NCI-H2081 treated with DMSO at 0.1 percent for 48 hours (cell line): ENCODE measurements around the gene GP9.
A peak's percentile ranks its signal among the peaks of the same experiment; 100 is the strongest.

Experiments
- DNase-seq: peaks from one replicate; lab custom pipeline; 2025; lab: John Stamatoyannopoulos, UW

Gene GP9

DNA sequence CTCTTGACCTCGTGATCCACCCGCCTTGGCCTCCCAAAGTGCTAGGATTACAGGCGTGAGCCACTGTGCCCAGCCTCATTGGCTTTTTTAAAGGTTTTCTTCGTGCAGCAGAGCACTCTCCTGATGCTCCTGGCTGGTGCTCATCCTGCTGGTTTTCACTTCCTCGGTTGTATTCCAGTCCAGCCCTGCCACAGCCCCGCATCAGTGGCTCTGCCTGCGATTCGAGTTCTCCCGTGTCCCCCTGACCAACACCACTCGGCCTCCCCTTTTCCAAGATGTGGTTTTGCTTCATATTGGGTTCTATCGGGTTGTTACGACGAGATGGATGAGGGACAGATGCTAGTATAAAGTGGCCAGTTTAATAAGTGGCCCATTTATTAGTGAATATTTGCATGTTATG lies 31.7 kb upstream of the GP9 start:
- no peak for DNase-seq

- no peak for DNase-seq
Measured at GRCh38 chr3:129030611-129031010, 30.0 kb upstream of the GP9 start.

- DNase-seq = no peak
Measured at GRCh38 chr3:129031476-129032215, 28.9 kb upstream of the GP9 start.

DNA sequence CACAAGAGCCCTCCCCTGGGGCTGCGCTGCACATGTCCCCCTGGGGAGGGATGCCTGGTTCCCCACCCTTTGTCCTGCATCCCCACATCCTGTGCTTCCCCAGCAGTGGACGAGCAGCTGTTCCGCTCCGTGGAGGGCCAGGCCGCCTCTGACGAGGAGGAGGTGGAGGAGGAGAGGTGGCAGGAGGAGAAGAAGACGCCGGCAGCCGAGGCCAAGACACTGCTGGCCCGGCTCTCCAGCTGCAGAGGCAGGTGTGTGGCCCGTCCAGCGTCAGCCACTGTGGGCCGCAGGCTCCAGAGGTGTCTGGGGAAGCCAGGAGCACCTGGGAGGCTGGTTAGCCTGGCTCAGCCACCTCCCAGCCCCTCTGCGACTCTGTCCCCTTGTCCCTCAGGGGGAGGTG lies 27.9 kb upstream of the GP9 start:
- DNase-seq = no peak

DNA sequence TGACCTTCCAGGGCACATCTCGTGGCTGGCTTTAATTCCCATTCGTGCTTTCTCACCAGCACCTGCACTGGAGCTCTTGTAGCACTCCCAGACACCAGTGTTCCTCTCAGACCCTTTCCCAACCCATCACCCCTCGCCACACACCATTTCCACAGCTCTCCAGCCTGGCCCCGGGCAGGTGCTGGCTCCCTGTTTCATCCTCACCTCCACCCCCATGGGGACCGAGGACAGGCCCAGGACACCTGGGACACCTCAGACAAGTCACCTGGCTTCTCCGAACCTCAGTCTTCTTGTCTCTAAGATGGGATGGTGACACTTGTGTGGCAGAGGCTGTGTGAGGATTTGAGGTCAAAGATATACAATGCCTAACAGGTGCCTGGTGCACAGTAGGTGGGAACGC lies 27.4 kb upstream of the GP9 start:
- no peak for DNase-seq

DNA sequence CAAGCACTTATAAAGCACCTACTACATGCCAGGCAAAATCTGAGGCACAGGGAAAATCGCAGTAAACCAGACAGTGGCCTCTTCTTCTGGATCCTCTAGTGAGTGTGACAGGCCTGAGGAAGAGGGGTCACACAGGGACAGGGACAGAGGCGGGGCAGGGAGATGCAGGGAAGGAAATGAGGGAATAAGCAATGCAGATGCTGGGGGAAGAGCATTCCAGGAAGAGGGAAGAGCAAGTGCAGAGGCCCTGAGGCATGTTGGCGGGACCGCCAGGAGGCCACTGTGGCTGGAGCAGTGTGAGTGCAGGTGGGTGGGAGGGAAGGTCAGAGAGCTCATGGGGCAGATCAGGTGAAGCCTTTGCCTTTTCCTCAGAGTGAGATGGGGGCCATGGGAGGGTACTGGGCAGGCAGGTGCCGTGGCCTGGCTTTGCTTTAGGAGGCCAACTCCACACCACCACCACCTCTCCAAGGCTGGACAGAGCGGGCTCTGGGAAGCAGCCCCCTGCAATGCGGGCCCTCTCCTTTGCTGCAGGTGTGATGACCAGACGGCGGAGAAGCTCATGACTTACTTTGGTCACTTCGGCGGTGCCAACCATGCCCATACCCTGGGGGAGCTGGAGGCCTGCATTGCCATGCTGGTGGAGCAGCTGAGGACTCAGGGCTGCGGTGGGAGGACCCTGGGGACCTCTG lies 26.8 kb upstream of the GP9 start:
- DNase-seq = no peak

GRCh38 chr3:129034642-129035041 lies 25.9 kb upstream of the GP9 start:
- no peak for DNase-seq

DNA sequence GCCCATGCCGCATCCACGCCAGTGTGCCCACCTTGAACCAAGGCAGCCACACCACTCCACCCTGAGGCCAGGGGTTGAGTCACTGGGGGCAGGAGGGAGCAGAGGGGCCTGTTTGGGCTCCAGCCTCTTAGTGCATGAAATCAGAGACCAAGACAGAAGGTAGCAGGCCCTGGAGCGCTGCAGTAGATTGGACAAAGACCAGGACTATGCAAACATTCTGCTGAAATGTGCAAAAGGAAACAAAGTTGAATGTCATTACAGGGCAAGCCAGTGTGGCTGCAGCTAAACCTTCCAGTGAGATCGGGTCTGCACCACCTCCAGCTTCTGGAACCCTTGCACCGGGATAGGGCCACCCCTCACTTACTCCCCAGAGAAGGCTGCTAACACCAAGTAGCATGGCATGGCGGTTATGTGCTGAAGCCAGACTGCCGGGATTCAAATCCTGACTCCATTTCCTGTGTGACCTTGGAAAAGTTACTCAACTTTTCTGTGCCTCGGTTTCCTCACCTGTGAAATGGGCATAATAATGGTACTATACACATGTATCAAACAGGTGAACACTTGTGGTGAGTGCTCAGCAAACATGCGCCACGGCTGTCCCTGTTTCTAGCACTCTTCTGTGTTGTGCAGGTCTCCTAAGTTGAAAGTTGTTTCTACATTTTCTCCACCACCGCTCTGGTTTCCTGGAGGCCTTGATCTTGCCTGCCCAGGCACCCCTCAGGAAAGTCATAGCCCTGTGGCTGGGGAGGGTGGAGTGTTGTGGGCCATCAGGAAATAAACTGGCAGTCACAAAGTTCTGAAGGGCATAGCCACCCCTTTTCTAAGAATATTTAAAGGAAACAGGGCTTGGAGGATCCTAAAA lies 25.0 kb upstream of the GP9 start:
- no peak for DNase-seq

- DNase-seq = no peak
Measured at GRCh38 chr3:129036222-129037092, 24.1 kb upstream of the GP9 start.

DNA sequence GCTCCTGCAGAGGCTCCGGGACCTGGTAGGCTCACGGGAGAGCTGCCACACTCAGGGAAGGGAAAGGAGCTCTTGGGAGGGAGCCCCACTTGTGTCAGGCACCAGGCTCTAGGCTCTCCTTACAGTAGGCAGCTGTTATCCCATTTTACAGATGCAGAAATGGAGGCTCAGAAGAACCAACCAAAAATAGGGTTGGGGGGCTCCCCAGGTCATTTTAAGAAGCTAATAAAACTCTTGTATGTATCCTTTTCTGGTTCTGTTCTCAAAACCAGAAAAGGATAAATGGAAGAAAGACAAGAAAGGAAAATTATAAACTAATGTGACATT lies 23.5 kb upstream of the GP9 start:
- DNase-seq = no peak

DNA sequence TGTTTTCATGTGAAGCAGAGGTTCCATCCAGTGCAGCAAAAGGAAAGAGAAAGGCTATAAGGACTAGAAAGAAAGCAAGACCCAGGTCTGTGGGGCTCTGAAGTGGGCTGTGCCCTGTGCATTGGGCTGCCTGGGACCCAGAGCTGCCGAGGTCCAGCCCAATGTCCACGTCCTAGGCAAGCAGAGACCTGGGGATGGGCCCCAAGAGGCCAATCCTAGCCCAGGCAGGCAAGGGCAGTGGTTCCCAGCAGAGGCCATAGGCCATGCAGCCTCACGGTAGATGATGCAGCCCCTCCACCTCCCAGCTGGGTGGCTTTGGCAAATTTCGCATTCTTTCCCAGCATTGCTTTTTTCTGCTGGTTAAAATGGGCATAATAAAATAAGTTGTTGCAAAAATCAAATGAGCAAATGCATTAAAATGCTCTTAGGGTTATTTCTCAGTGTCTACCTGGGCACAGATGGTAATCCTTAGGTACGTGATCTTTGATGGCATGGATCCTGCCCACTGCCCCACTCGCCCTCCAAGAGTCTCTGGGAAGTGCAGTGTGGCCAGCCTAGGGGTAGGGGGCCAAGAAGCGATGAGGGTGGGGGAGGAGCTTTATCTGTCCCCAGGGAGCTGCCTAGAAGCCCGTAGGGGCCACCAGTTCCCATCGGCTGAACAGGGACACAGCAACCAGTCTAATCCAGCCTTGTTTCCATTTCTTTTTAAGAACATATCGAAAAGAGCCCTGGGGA lies 22.3 kb upstream of the GP9 start:
- no peak for DNase-seq

DNA sequence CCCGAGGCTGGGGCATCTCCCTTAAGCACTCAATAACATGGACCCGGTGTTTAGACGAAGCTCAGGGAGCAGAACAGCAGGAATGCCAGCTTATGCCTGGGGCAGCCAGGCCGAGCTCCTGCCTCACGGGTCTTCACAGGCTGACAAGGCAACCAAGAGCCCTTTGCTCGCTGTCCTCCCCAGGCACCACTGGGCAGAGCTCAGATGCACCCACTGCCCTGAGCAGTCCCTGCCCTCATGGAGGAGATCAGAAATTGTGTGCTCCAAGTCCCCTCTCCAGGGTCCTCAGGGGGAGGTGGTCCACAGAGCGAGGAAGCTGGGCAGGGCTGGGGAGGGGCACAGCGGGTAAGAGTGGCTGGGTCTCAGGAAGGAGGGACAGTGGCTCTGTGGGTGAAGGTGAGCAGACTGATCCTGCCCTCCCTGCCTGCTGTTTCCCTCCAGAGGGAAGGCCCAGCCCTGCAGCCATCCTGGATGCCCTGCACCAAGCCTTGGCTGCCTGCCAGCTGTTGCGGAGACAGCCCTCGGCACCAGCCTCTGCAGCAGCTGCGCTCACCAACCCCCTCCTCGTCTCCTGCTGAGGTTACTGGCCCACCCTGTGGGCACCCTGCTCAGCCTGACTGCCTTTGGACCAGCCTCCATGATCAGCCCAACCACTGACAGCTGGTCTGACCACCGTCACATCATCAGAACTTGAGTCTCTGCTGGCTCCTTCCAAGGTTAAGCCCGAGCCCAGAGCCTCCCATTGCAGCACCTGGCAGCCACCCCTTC lies 21.1 kb upstream of the GP9 start:
- peak; percentile 74 for DNase-seq

GRCh38 chr3:129040039-129040336 lies 20.6 kb upstream of the GP9 start:
- DNase-seq = no peak

- no peak for DNase-seq
Measured at GRCh38 chr3:129040579-129041300, 19.8 kb upstream of the GP9 start.

GRCh38 chr3:129045675-129046036 lies 14.9 kb upstream of the GP9 start:
- no peak for DNase-seq

DNA sequence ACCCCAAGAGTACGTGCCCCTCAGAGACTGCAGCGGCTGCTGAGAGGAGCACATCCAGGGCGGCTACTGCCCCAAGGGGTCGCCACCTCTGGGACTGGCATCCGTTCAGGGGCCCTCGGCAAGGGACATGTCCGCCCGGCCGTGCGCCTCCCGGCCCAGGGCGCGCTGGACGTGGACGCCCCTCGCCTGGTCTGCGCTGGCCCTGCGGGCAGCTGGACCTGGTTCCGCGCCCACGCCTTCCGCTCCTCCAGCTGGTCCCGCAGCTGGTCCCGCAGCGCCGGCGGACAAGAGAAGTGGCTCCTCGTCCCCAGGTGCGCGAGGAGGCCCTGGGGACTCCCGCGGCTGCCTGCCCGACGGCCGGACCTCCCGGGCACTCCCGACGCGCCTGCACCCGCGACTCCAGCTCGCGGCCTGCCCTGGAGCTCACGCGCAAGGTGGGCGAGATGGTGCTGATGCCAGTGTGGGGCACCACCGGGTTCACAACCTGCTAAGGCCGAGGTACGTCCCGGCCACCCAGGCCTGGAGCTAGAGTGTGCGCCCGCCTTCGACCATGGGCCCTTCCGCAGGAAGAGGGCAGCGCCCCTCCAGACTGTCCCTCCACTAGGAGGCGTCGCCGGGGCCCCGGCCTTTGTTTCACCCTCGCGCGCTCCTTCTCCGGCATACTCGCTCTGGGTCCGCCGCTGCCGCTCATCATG lies 14.4 kb upstream of the GP9 start:
- DNase-seq = no peak

DNA sequence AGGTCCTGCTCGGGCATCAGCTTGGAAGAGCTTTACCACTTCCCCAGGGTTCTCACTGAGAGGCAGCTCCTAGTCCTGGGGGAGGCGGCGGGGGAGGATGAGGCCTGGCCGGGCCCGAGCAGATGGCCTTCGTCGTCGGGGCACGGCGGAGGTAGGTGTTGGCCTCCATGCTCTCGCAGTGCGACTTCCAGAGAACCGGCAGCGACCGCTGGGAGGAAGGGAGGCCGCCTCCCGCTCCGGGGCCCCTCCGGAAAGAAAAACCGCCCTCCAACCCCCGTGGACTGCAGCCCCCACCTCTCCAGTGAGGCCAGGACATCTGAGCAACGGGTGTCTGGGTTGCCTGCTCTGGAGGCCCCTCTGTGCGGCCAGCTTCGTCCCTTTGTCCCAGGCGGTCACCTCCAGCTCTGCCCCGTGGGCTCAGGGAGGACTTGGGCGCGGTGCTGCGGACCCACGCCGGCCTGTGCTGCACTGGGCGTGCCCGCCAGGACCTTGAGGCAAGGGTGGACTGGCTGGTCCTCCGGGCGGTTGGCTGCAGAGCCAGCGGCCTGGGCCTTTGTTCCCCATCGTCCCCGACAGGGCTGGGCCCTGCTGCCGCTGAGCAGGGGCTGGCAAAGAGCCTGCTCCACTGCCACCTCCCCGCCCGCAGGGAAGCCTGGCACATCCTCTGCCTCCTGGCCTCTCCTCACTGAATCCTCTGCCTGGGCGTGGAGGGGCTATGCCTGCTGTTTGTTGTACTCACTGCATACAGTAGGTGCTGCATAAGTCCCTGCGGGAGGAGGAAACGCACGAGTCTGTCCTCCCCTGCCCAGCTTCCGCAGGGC lies 13.6 kb upstream of the GP9 start:
- DNase-seq = no peak

DNA sequence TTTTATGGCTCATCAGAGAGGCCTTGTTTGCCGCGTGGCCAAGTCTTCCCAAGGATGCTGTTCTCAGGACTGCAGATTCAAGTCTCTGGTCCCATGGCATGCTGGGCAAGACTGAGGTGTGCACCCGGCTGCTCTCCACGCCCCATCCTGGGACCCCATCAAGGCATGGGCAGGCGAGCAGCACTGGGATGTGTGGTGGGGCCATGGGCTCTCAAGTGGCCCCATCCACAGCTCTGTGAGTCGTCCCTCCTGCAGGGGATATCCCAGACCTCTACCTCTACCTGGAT lies 13.1 kb upstream of the GP9 start:
- no peak for DNase-seq
